H1 (cell line): Measurements from ENCODE around the gene IZUMO4. TPM values are rescaled to one million over a fixed set of nuclear protein-coding genes. Genes with fewer than 3 reads are reported as not detected.

Experiments used
- CTCF ChIA-PET: fragments of 300-600 bp; sonication (Branson Sonifier 250); formaldehyde crosslinking; loops from one replicate; lab custom pipeline; 2021; ENCODE audit not compliant: partially characterized antibody; lab: Charles Lee
- POLR2A ChIA-PET: fragments of 300-600 bp; sonication (Branson Sonifier 250); formaldehyde crosslinking; loops from one replicate; lab custom pipeline; 2021; ENCODE audit warnings: inconsistent platforms; ENCODE audit not compliant: partially characterized antibody; lab: Charles Lee
- DNase-seq, 2 experiments: peaks; one replicate each; pipeline versions ENCODE4 v3.0.0 to v3.0.0-alpha.2; 2010 to 2022; ENCODE audit warnings: low spot score in 2 of 2, low read depth in 1 of 2, mixed read lengths in 1 of 2
- FAIRE-seq: peaks from 2 replicates; lab custom pipeline; 2011; peaks lifted over from hg19 to GRCh38; lab: Jason Lieb, UNC
- H2AFZ ChIP-seq: 2 replicates; pipeline ENCODE4 v1.8.1; 2012; ENCODE audit warnings: low read length, inconsistent platforms
- H2AK5ac ChIP-seq: 2 replicates; pipeline ENCODE4 v1.6.1; 2013; ENCODE audit warnings: low read depth, low read length
- H2BK120ac ChIP-seq: replicated peaks from 2 replicates; pipeline ENCODE3; 2013; ENCODE audit warnings: low read depth, low read length, inconsistent platforms
- H2BK12ac ChIP-seq: 2 replicates; pipeline ENCODE4 v1.6.1; 2013; ENCODE audit warnings: low read depth, low read length
- H2BK15ac ChIP-seq: 2 replicates; pipeline ENCODE4 v1.6.1; 2013; ENCODE audit warnings: low read length
- H2BK20ac ChIP-seq: 2 replicates; pipeline ENCODE4 v1.6.1; 2013; ENCODE audit warnings: low read length
- H2BK5ac ChIP-seq: 2 replicates; pipeline ENCODE4 v1.6.1; 2013; ENCODE audit warnings: low read depth, low read length
- H3K14ac ChIP-seq: 2 replicates; pipeline ENCODE4 v1.6.1; 2013; ENCODE audit warnings: inconsistent platforms; ENCODE audit not compliant: insufficient read length
- H3K18ac ChIP-seq: 2 replicates; pipeline ENCODE4 v1.6.1; 2013; ENCODE audit warnings: low read length; ENCODE audit errors: extremely low read depth
- H3K23ac ChIP-seq: 2 replicates; pipeline ENCODE4 v1.6.1; 2013; ENCODE audit warnings: inconsistent platforms; ENCODE audit not compliant: insufficient read length
- H3K23me2 ChIP-seq: 2 replicates; pipeline ENCODE4 v1.6.1; 2013; ENCODE audit warnings: low read depth, low read length
- H3K27ac ChIP-seq: 2 replicates; pipeline ENCODE4 v1.6.1; 2011; ENCODE audit warnings: low read depth, low read length, inconsistent platforms
- H3K27me3 ChIP-seq, 4 experiments: replicated peaks in 1 of 4; 1 replicate in 1 of 4; 2 replicates in 3 of 4; pipeline versions ENCODE4 v1.6.1 to v1.8.1; 2011 to 2013; ENCODE audit warnings: low read length in 3 of 4, mild to moderate bottlenecking in 3 of 4, inconsistent platforms in 2 of 4, mixed read lengths in 2 of 4, moderate library complexity in 1 of 4; ENCODE audit not compliant: control insufficient read depth in 3 of 4, insufficient read depth in 3 of 4; ENCODE audit errors: extremely low read depth in 1 of 4
- H3K36me3 ChIP-seq, 4 experiments: 2 replicates each; pipeline versions ENCODE4 v1.6.1 to v1.8.1; 2011 to 2013; ENCODE audit warnings: mild to moderate bottlenecking in 4 of 4, low read length in 3 of 4, moderate library complexity in 2 of 4, control low read depth in 1 of 4, inconsistent platforms in 1 of 4; ENCODE audit not compliant: insufficient read depth in 4 of 4, control insufficient read depth in 2 of 4
- H3K4ac ChIP-seq: replicated peaks from 2 replicates; pipeline ENCODE3; 2013; ENCODE audit warnings: low read length, low read depth, mixed read lengths, inconsistent platforms; ENCODE audit not compliant: insufficient read length
- H3K4me1 ChIP-seq, 4 experiments: replicated peaks in 1 of 4; 1 replicate in 1 of 4; 2 replicates in 3 of 4; pipeline versions ENCODE4 v1.6.1 to v1.8.1; 2011 to 2013; ENCODE audit warnings: low read length in 3 of 4, inconsistent platforms in 2 of 4, mixed read lengths in 1 of 4; ENCODE audit not compliant: insufficient read depth in 4 of 4, control insufficient read depth in 3 of 4
- H3K4me2 ChIP-seq, 2 experiments: 2 replicates each; pipeline versions ENCODE4 v1.6.1 to v1.8.1; 2011 to 2013; ENCODE audit warnings: low read depth in 2 of 2, low read length in 2 of 2, control low read depth in 1 of 2, inconsistent platforms in 1 of 2, mild to moderate bottlenecking in 1 of 2; ENCODE audit not compliant: insufficient read depth in 1 of 2
- H3K4me3 ChIP-seq, 4 experiments: fragments of 200-600, 300-600 bp in 1 of 4; sonication (generic), shearing (Covaris generic), sonication (Bioruptor Twin) in 1 of 4; 2 replicates each; pipeline versions ENCODE4 v1.5.1 to v1.8.1; 2011 to 2016; ENCODE audit warnings: low read length in 4 of 4, low read depth in 3 of 4, control low read depth in 2 of 4, inconsistent platforms in 2 of 4, mild to moderate bottlenecking in 2 of 4, mixed read lengths in 1 of 4, moderate library complexity in 1 of 4; ENCODE audit not compliant: insufficient read depth in 2 of 4; ENCODE audit errors: extremely low read depth in 1 of 4
- H3K56ac ChIP-seq: replicated peaks from 2 replicates; pipeline ENCODE3; 2013; ENCODE audit warnings: low read depth, mild to moderate bottlenecking, mixed read lengths, low read length, inconsistent platforms; ENCODE audit not compliant: insufficient read length
- H3K79me1 ChIP-seq: 2 replicates; pipeline ENCODE4 v1.6.1; 2013; ENCODE audit warnings: low read depth, low read length, control low read depth
- H3K79me2 ChIP-seq, 2 experiments: 2 replicates each; pipeline versions ENCODE4 v1.6.1 to v1.8.1; 2012 to 2013; ENCODE audit warnings: low read length in 2 of 2, mild to moderate bottlenecking in 2 of 2, inconsistent platforms in 1 of 2; ENCODE audit not compliant: insufficient read depth in 2 of 2, control insufficient read depth in 1 of 2
- H3K9ac ChIP-seq, 4 experiments: replicated peaks in 1 of 4; 1 replicate in 1 of 4; 2 replicates in 3 of 4; pipeline versions ENCODE4 v1.6.1 to v1.8.1; 2011 to 2013; ENCODE audit warnings: low read depth in 3 of 4, low read length in 3 of 4, control low read depth in 2 of 4, mild to moderate bottlenecking in 2 of 4, moderate library complexity in 2 of 4, inconsistent platforms in 1 of 4; ENCODE audit errors: extremely low read depth in 1 of 4
- H3K9me3 ChIP-seq, 2 experiments: 2 replicates each; pipeline versions ENCODE4 v1.6.1 to v1.8.1; 2012 to 2013; ENCODE audit warnings: mild to moderate bottlenecking in 2 of 2, moderate library complexity in 2 of 2, control low read depth in 1 of 2, inconsistent platforms in 1 of 2, low read depth in 1 of 2, low read length in 1 of 2, mixed read lengths in 1 of 2; ENCODE audit not compliant: insufficient read depth in 2 of 2
- H4K20me1 ChIP-seq, 2 experiments: replicated peaks in 1 of 2; 2 replicates each; pipeline versions ENCODE3 to v1.8.1; 2011 to 2013; ENCODE audit warnings: inconsistent platforms in 2 of 2, low read length in 2 of 2, mild to moderate bottlenecking in 1 of 2; ENCODE audit not compliant: insufficient read depth in 2 of 2, control insufficient read depth in 1 of 2
- H4K5ac ChIP-seq: 2 replicates; pipeline ENCODE4 v1.6.1; 2013; ENCODE audit warnings: low read length, low read depth, mixed read lengths, inconsistent platforms; ENCODE audit not compliant: insufficient read length
- H4K8ac ChIP-seq: 2 replicates; pipeline ENCODE4 v1.8.0; 2013; ENCODE audit warnings: mild to moderate bottlenecking, moderate library complexity, low read length, inconsistent platforms; ENCODE audit not compliant: insufficient read depth; ENCODE audit errors: extremely low read depth
- H4K91ac ChIP-seq: replicated peaks from 2 replicates; pipeline ENCODE3; 2013; ENCODE audit warnings: low read length, mixed read lengths, inconsistent platforms; ENCODE audit not compliant: insufficient read length
- CHD1 ChIP-seq: IDR thresholded peaks from 2 replicates; pipeline ENCODE4 v1.6.1; 2012; ENCODE audit warnings: low read depth, low read length, improper control_type of control experiment
- HDAC2 ChIP-seq, 2 experiments: fragments of 300-600 bp in 1 of 2; sonication (generic) in 1 of 2; IDR thresholded peaks; 2 replicates each; pipeline ENCODE4 v1.6.1; 2011 to 2012; ENCODE audit warnings: low read depth in 2 of 2, low read length in 2 of 2, mild to moderate bottlenecking in 2 of 2, moderate library complexity in 2 of 2, borderline replicate concordance in 1 of 2, inconsistent platforms in 1 of 2
- KDM4A ChIP-seq: IDR thresholded peaks from one replicate; pipeline ENCODE4 v1.7.1; 2012; ENCODE audit warnings: low read depth, mild to moderate bottlenecking, moderate library complexity, low read length, inconsistent platforms; ENCODE audit not compliant: severe bottlenecking
- NRF1 ChIP-seq: IDR thresholded peaks from 2 replicates; pipeline ENCODE4 v1.6.1; 2011; ENCODE audit warnings: mild to moderate bottlenecking, low read depth, low read length, improper control_type of control experiment
- SIN3A ChIP-seq, 2 experiments: IDR thresholded peaks in 1 of 2; conservative IDR thresholded peaks in 1 of 2; 2 replicates each; pipeline ENCODE4 v1.6.1; 2011 to 2012; ENCODE audit warnings: low read length in 2 of 2, improper control_type of control experiment in 1 of 2, low read depth in 1 of 2, mild to moderate bottlenecking in 1 of 2
- SP4 ChIP-seq: IDR thresholded peaks from 2 replicates; pipeline ENCODE4 v1.6.1; 2012; ENCODE audit warnings: low read length, inconsistent platforms
- TCF12 ChIP-seq: IDR thresholded peaks from 2 replicates; pipeline ENCODE4 v1.6.1; 2011; ENCODE audit warnings: low read depth, mild to moderate bottlenecking, low read length
- USF2 ChIP-seq: IDR thresholded peaks from 2 replicates; pipeline ENCODE4 v1.6.1; 2011; ENCODE audit warnings: low read length, improper control_type of control experiment
- WGBS, 2 experiments: shearing (Covaris generic) in 1 of 2; methylation state at CpG; one replicate each; pipeline versions ENCODE4 v1.1.6 to v1.1.7; 2013 to 2015; ENCODE audit warnings: low lambda C conversion rate in 2 of 2, mixed read lengths in 2 of 2, inconsistent platforms in 1 of 2, low coverage in 1 of 2, missing lambda C conversion rate in 1 of 2; ENCODE audit not compliant: insufficient replicate concordance in 2 of 2, insufficient coverage in 1 of 2, insufficient read length in 1 of 2; ENCODE audit errors: extremely low coverage in 1 of 2, missing lambda C conversion rate in 1 of 2; 5-methylcytosine and 5-hydroxymethylcytosine counted together
- polyA plus RNA-seq, 7 experiments: library from polyadenylated mRNA; depleted of rRNA in 3 of 7; stranded (reverse) in 5 of 7; unstranded in 2 of 7; fragments of >200 nt in 5 of 7; fragments of 200-250 nt in 2 of 7; gene quantifications; 1 replicate in 5 of 7; 2 replicates in 1 of 7; 4 replicates in 1 of 7; pipeline versions ENCODE4 v1.2.1 to v1.2.3, GENCODE V29; 2011 to 2013; ENCODE audit warnings: missing spikeins in 2 of 7, mixed read lengths in 2 of 7
- total RNA-seq: library from RNA; stranded (reverse); fragmentation: NEBNext Ultra II Directional; extraction: Animal tissue kit (Norgen Biotek cat#: 25700); gene quantifications from 2 replicates; pipeline ENCODE4 v1.2.1, GENCODE V29; 2021

Gene IZUMO4
- total and polyA plus RNA-seq, 2 of the 8 experiments (the other 6 are each of a cell fraction or from before 2014, with no cell fraction given): 1.8 to 1.9 TPM

- H3K9ac ChIP-seq: no peak overlapping the region; a peak in 1 of 7 replicates
- TF ChIP-seq SIN3A (conservative IDR thresholded peaks at IDR 0.05 in 1 of 2, IDR thresholded peaks at IDR 0.05 in 1 of 2; ENCODE audit: low read depth in 1 of 2, low read length in 2 of 2) (no peak), USF2 (no peak), NRF1 (no peak), TCF12 (no peak), SP4 (no peak), CHD1 (no peak), KDM4A (no peak), HDAC2 (IDR thresholded peaks at IDR 0.05; ENCODE audit: borderline replicate concordance in 1 of 2, low read depth in 2 of 2, low read length in 2 of 2) (no peak)
- no peak overlapping the region for H3K14ac ChIP-seq
- 94% methylated on average over 23 of the region's 23 CpGs; no CpG with 5 or more reads in 1 of the 2 experiments for WGBS, 2 experiments
- H4K5ac ChIP-seq: no peak overlapping the region
- H4K91ac ChIP-seq: no peak overlapping the region
- H3K79me1 ChIP-seq: no peaks in the 10 kb centered on the region
- no peak overlapping the region for H3K23ac ChIP-seq
- no peak overlapping the region for H2AFZ ChIP-seq
- H2BK120ac ChIP-seq: no peak overlapping the region
- POLR2A ChIA-PET: interaction anchor here (1.0 to 1.2 kb wide), 3 partner anchors 11 to 38 kb away, joined by 3 to 4 read pairs (median 3); no protein-coding TSS in a partner anchor
- H3K23me2 ChIP-seq: no peaks in the 10 kb centered on the region
- H2BK12ac ChIP-seq: no peak overlapping the region
- H3K56ac ChIP-seq: no peak overlapping the region
- H4K20me1 ChIP-seq: no peaks in the 10 kb centered on the region
- H3K27ac ChIP-seq: no peak overlapping the region
- H3K4me2 ChIP-seq: no peak overlapping the region
- H4K8ac ChIP-seq: no peak overlapping the region
- H3K79me2 ChIP-seq: no peaks in the 10 kb centered on the region
- no peak overlapping the region for H2BK5ac ChIP-seq
- H2BK15ac ChIP-seq: no peak overlapping the region
- H3K9me3 ChIP-seq: no peaks in the 10 kb centered on the region
- CTCF ChIA-PET: interaction anchor here (1.8 kb wide), 1 partner anchor 11 kb away, joined by 4 read pairs; no protein-coding TSS in a partner anchor
- no peak overlapping the region; the same call in 1 of the 2 replicates for H2AK5ac ChIP-seq
- H3K18ac ChIP-seq: no peak overlapping the region
- H3K36me3 ChIP-seq: no peaks in the 10 kb centered on the region; a peak in 2 of 8 replicates
- DNase-seq (no peak), FAIRE-seq (no peak)
- H3K4me1 ChIP-seq: no peaks in the 10 kb centered on the region; a peak in 2 of 7 replicates
- no peak overlapping the region for H3K4ac ChIP-seq
- H2BK20ac ChIP-seq: no peak overlapping the region
- no peak overlapping the region for H3K4me3 ChIP-seq
- no peaks in the 10 kb centered on the region for H3K27me3 ChIP-seq
Observed at GRCh38 chr19:2080336-2080988, 16.3 kb upstream of the IZUMO4 start.
